GM18870 (cell line): ENCODE data around the gene UBLCP1.

Experiments
- ATAC-seq: cut with Tn5 transposase; IDR thresholded peaks from one replicate; pipeline ENCODE4 v1.9.1; 2021; ENCODE audit warnings: moderate library complexity; ENCODE audit not compliant: unreplicated experiment

Gene UBLCP1

DNA sequence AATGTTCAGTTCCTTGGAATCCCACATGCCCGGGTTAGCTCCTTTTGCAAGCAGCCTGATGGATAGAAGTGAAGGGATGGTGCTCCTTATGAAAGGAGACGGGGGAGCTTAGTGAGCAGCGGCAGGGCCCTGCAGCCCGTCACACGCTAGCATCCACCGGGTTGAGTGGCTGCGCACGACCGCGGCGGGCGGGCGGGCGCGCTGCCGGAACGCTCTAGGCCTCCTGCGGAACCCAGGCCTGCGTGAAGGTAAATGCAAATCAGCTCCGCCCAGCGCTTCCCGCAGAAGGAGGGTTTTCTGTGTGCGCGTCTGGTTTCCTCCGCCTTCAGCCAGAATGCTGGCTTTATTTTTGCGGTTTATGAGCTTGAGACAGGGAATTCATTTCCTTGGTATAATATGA is 47.4 kb downstream of the UBLCP1 start:
- no peak for ATAC-seq

- no peak for ATAC-seq
Observed at GRCh38 chr5:159311063-159311462, 48.0 kb downstream of the UBLCP1 start.

DNA sequence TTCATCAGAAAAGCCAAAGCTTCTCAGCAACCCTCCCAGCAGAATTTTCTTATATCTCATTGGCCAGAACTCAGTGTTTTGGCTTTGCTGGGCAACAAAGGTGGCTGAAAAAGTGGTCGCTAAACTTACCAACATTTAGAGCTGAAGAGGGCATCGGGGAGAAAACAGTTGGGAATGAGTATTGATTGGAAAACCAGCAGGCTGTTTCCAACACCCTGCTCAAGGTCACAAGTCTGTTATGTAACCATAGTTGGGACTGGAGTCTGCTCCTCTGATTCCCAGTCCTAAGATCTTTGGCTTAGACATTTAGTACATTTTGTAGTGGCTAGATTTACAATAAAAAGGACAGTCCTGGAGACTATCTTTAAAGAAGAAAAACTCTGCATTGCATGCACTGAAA is 50.1 kb downstream of the UBLCP1 start:
- no peak for ATAC-seq

GRCh38 chr5:159316519-159317383 is 53.7 kb downstream of the UBLCP1 start:
- ATAC-seq: no peak

- ATAC-seq: no peak
Observed at GRCh38 chr5:159317849-159318248, 54.8 kb downstream of the UBLCP1 start.

DNA sequence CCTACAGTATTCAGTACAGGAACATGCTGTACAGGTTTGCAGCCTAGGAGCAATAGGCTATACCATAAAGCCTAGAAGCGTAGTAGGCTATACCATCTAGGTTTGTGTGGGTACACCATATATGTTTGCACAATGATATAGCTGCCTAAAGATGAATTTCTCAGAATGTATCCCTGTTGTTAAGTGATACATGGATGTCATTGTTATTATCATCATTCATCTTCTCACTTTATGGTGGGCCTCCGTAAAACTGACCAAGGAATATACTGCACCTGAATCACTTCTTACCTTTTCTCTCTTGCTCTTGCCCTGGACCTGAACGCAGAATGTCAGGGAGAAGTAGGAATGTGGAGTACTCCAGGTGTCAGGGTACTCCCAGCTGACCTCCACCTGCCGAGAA is 55.4 kb downstream of the UBLCP1 start:
- no peak for ATAC-seq

DNA sequence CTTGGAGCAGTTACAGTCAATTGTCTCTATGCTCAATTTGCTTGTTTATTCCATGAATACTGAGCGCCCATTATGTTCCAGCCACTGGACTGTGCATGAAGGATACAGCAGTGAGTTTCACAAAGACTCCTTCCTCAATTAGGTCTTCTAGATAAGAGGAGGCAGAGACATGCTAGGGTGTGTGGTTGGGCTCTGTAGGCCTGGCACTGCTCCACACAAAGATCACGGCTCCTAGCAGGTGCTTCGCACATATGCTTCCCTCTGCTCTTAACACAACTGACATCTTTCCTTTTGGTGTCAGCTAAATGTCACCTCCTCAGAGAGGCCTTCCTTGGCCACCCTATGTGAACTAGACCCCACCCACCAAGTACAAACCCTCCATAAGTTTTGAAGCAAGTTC is 56.3 kb downstream of the UBLCP1 start:
- ATAC-seq: no peak

GRCh38 chr5:159319832-159320231 is 56.7 kb downstream of the UBLCP1 start:
- no peak for ATAC-seq

DNA sequence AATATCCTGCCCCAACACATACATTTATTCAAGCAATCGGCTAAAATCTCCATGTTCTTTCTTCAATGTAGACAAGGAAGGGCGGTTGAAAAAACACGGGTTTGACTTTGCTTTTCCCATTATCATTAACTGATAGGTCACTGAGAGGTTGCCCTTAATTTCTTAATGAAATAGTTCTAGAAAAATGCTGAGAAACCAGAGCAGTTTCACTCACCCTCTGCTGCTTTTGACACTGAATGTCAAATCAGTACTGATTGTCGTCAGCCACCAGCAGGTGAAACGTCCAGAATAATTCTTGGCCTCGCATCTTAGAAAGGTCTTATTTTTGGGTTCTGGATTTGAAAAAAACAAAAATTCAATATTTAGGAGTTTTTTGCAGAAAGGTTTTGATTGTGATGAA is 59.1 kb downstream of the UBLCP1 start:
- ATAC-seq: no peak

- no peak for ATAC-seq
Observed at GRCh38 chr5:159324102-159324755, 61.1 kb downstream of the UBLCP1 start.

DNA sequence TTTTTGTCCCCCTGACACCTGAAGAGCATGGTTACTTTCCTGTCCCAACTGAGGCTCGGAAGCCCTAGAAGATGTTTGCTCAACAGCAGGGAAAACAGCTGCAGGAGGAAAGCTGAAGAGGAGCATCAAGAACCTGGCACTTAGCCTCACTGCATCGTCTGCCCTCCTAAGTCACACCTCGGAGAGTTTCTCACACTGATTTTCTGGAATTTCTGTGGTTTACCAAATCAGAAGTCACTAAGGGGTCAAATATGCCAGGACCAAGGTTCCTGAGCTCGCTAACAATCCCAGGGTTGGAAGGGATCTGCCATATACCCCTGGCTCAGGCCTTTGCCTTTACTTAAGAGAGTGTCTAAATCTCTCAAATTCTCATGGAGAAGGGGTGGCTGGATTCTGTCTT is 61.9 kb downstream of the UBLCP1 start:
- no peak for ATAC-seq

GRCh38 chr5:159330131-159330800 is 67.2 kb downstream of the UBLCP1 start, which contains the start of gene IL12B:
Gene IL12B, minus strand, starts transcription at chr5:159330487. Its CDS starts 3,705 bp downstream, at chr5:159326782.
- ATAC-seq: no peak

GRCh38 chr5:159331093-159331973 is 68.2 kb downstream of the UBLCP1 start:
- no peak for ATAC-seq

DNA sequence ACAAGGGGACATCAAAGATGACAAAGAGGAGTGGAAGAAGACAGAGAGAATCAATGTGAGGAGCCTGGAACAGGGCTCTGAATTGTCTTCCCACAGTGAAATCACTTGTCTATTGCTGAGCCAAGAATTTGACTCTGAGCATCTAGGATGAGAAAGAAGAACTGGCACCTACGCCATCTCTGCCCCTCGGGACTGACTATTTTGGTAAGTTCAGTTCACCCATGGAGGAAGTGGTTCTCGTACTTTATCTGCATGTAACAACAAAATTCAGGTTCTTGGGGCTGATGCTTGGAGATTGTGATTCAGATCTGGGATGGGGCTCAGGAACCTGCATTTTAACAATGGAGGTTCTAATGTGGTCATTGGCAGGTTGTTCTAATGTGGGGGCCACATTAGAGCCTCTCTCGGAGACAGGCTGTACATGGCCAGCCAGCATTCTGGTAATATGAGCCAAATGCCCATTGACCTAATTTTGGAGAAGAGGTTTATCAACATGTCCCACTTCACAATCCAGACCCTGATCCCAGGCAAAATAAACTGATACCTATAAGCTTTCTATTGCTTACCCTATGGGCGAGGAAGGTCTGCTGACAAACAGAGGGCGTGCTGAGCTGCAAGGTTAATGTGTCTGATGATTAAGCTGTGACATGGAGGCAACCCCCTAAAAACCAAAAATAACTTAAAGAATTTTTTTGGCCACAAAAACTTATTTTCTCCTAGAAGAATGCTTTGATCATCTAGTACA is 69.9 kb downstream of the UBLCP1 start:
- no peak for ATAC-seq

- ATAC-seq: no peak
Observed at GRCh38 chr5:159333545-159333925, 70.4 kb downstream of the UBLCP1 start.
